GM12878 (cell line): ENCODE measurements around the gene SDHAF2. TPM values are rescaled to one million over a fixed set of nuclear protein-coding genes. Genes with fewer than 3 reads are reported as not detected.

Experiments used
- BCLAF1 ChIP-seq: fragments of 450-650 bp; IDR thresholded peaks from 2 replicates; pipeline ENCODE4 v1.6.1; 2017; ENCODE audit warnings: antibody characterized with exemption, mild to moderate bottlenecking, moderate library complexity
- BHLHE40 ChIP-seq, 2 experiments: fragments of 450-650 bp in 1 of 2; IDR thresholded peaks; 2 replicates each; pipeline ENCODE4 v1.6.1; 2011 to 2017; ENCODE audit warnings: low read depth in 2 of 2, borderline replicate concordance in 1 of 2, improper control_type of control experiment in 1 of 2, low read length in 1 of 2, mild to moderate bottlenecking in 1 of 2
- CBFB ChIP-seq: IDR thresholded peaks from 2 replicates; pipeline ENCODE4 v1.6.1; 2016; ENCODE audit warnings: antibody characterized with exemption, low read depth
- E2F8 ChIP-seq: fragments of 450-650 bp; IDR thresholded peaks from 2 replicates; pipeline ENCODE4 v1.6.1; 2018; ENCODE audit warnings: mild to moderate bottlenecking, low read depth, moderate library complexity; ENCODE audit not compliant: partially characterized antibody
- ELK1 ChIP-seq: IDR thresholded peaks from 2 replicates; pipeline ENCODE4 v1.6.1; 2012; ENCODE audit warnings: low read depth, low read length, improper control_type of control experiment
- HCFC1 ChIP-seq: fragments of 150-350 bp; IDR thresholded peaks from 2 replicates; pipeline ENCODE4 v1.6.1; 2014; ENCODE audit warnings: low read length
- HDAC6 ChIP-seq: fragments of 200-600 bp; sonication (generic); IDR thresholded peaks from one replicate; pipeline ENCODE4 v1.8.0; 2017; ENCODE audit warnings: antibody characterized with exemption; ENCODE audit not compliant: unreplicated experiment
- KDM1A ChIP-seq: fragments of 200-600 bp; sonication (generic); IDR thresholded peaks from 2 replicates; pipeline ENCODE4 v1.6.1; 2016; ENCODE audit warnings: borderline replicate concordance
- LARP7 ChIP-seq: fragments of 450-650 bp; IDR thresholded peaks from 2 replicates; pipeline ENCODE4 v1.6.1; 2017; ENCODE audit warnings: mild to moderate bottlenecking
- MXI1 ChIP-seq: fragments of 150-350 bp; IDR thresholded peaks from 2 replicates; pipeline ENCODE4 v1.6.1; 2011; ENCODE audit warnings: low read depth, mild to moderate bottlenecking, inconsistent platforms, low read length, improper control_type of control experiment
- MYB ChIP-seq: fragments of 150-350 bp; IDR thresholded peaks from 2 replicates; pipeline ENCODE4 v1.6.1; 2014; ENCODE audit warnings: mild to moderate bottlenecking, low read depth, low read length, borderline replicate concordance
- NR2F1 ChIP-seq: fragments of 450-650 bp; conservative IDR thresholded peaks from 2 replicates; pipeline ENCODE4 v1.6.1; 2017; ENCODE audit warnings: mild to moderate bottlenecking
- PKNOX1 ChIP-seq: fragments of 450-650 bp; IDR thresholded peaks from 2 replicates; pipeline ENCODE4 v1.6.1; 2016; ENCODE audit warnings: mild to moderate bottlenecking
- POLR2A ChIP-seq: IDR thresholded peaks from 2 replicates; pipeline ENCODE4 v1.6.1; 2011; ENCODE audit warnings: low read depth, mild to moderate bottlenecking, low read length
- POLR2AphosphoS5 ChIP-seq: IDR thresholded peaks from 2 replicates; pipeline ENCODE4 v1.6.1; 2011; ENCODE audit warnings: mild to moderate bottlenecking, low read length, inconsistent platforms
- SIX5 ChIP-seq: IDR thresholded peaks from 2 replicates; pipeline ENCODE4 v1.6.1; 2011; ENCODE audit warnings: mild to moderate bottlenecking, low read depth, low read length, moderate library complexity; ENCODE audit not compliant: severe bottlenecking
- SMAD5 ChIP-seq: IDR thresholded peaks from 2 replicates; pipeline ENCODE4 v1.6.1; 2016; ENCODE audit warnings: antibody characterized with exemption, low read depth
- SMARCA5 ChIP-seq: fragments of 450-650 bp; IDR thresholded peaks from 2 replicates; pipeline ENCODE4 v1.6.1; 2017; ENCODE audit warnings: mild to moderate bottlenecking
- SP1 ChIP-seq: IDR thresholded peaks from one replicate; pipeline ENCODE4 v1.6.1; 2011; ENCODE audit warnings: low read depth, low read length
- TCF12 ChIP-seq: IDR thresholded peaks from 2 replicates; pipeline ENCODE4 v1.6.1; 2011; ENCODE audit warnings: low read depth, mild to moderate bottlenecking, low read length
- polyA plus RNA-seq, 11 experiments: library from polyadenylated mRNA; depleted of rRNA in 4 of 11; unstranded in 6 of 11; stranded (reverse) in 5 of 11; fragments of >200 nt; fragmentation: Nextera tagmentation in 4 of 11; fragmentation: Illumina TruSeq in 1 of 11; extraction: Ambion mirVana in 4 of 11; extraction: Trizol in 1 of 11; gene quantifications; 1 replicate in 1 of 11; 2 replicates in 10 of 11; pipeline versions ENCODE4 v1.2.1 to v1.2.3, GENCODE V29; 2011 to 2016; ENCODE audit warnings: inconsistent platforms in 2 of 11, missing spikeins in 2 of 11, low read depth in 1 of 11
- total RNA-seq, 4 experiments: library from RNA; depleted of rRNA in 3 of 4; stranded (reverse); fragments of >200 nt in 3 of 4; fragmentation: Illumina TruSeq in 1 of 4; extraction: Trizol in 1 of 4; gene quantifications; 2 replicates each; pipeline versions ENCODE4 v1.2.1 to v1.2.3, GENCODE V29; 2013 to 2021

The SDHAF2 gene
- total and polyA plus RNA-seq, 10 of the 15 experiments (the other 5 are each of a cell fraction or from before 2014, with no cell fraction given): 30.6 to 160 (median 78.3) TPM

DNA sequence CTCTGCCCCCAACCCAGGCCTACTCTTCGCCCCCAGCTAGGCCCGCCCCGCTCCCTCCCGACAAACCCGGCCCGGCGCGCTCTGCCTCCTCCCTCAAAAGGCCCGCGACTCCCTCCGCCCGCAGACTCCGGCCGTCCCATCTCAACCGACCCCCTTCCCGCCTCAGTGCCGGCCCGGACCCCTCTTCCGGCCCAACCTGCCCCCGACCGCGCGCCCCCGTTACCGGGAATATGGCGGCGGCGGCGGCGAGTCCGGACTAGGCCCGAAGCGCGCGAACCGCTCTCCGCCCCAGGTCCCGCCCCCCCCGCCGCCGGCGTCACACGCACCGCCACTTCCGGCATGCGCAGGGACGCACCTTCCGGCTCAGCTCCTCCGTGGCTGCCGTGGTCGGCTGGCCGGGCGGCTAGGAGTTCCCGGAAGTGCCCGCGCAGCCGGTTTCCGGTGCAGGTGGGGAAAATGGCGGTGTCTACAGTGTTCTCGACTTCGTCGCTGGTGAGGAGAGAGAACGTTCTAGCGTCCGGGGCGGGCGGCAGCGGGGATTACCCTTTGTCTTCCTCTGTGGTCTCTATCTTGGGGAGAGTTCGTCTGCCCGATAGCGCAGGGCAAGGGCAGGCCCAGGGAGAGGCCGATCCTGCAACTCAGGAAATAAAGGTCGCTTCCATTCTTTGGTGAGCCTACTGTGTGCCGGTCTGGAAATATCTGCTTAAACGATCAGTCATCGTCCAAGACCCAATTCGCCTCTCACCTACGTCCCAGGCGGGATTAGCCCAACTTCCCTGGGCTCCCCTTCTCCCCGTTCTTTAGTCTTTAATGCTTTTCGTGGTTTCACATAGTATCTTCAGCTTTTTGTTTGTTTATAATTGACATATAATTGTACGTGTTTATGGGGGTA, at the start of gene SDHAF2, which contains the start of gene CPSF7 (continued):
- TF ChIP-seq MXI1 (peak; percentile 29; the same call in 1 of the 2 replicates), BCLAF1 (no peak), PKNOX1 (peak; percentile 29; the same call in 1 of the 2 replicates), POLR2A (peak; percentile 93), E2F8 (peak; percentile 32), ELK1 (peak; percentile 71; the same call in 1 of the 2 replicates), MYB (no peak), SMAD5 (peak; percentile 78), SP1 (no peak), TCF12 (peak; percentile 84), CBFB (peak; percentile 8), NR2F1 (0 out of 2 replicates have a peak, but pooled peaks have one; percentile 10), KDM1A (no peak), LARP7 (peak; percentile 12; the same call in 1 of the 2 replicates), HCFC1 (peak; percentile 60), HDAC6 (peak; percentile 36), SIX5 (peak; percentile 30), BHLHE40 (IDR thresholded peaks at IDR 0.05; ENCODE audit: borderline replicate concordance in 1 of 2, low read depth in 2 of 2, low read length in 1 of 2) (peak in 1 of 2 experiments; percentile 48; a peak in 2 of 4 replicates), SMARCA5 (0 out of 2 replicates have a peak, but pooled peaks have one; percentile 11), POLR2AphosphoS5 (peak; percentile 93)
